Measurements from ENCODE around the gene PPP1R26.
"Not testable (repeated sequence)": the region's sequence is repeated elsewhere in the genome, so short reads cannot be mapped to it uniquely, and the experiment has no call there.

Gene PPP1R26, protein sequence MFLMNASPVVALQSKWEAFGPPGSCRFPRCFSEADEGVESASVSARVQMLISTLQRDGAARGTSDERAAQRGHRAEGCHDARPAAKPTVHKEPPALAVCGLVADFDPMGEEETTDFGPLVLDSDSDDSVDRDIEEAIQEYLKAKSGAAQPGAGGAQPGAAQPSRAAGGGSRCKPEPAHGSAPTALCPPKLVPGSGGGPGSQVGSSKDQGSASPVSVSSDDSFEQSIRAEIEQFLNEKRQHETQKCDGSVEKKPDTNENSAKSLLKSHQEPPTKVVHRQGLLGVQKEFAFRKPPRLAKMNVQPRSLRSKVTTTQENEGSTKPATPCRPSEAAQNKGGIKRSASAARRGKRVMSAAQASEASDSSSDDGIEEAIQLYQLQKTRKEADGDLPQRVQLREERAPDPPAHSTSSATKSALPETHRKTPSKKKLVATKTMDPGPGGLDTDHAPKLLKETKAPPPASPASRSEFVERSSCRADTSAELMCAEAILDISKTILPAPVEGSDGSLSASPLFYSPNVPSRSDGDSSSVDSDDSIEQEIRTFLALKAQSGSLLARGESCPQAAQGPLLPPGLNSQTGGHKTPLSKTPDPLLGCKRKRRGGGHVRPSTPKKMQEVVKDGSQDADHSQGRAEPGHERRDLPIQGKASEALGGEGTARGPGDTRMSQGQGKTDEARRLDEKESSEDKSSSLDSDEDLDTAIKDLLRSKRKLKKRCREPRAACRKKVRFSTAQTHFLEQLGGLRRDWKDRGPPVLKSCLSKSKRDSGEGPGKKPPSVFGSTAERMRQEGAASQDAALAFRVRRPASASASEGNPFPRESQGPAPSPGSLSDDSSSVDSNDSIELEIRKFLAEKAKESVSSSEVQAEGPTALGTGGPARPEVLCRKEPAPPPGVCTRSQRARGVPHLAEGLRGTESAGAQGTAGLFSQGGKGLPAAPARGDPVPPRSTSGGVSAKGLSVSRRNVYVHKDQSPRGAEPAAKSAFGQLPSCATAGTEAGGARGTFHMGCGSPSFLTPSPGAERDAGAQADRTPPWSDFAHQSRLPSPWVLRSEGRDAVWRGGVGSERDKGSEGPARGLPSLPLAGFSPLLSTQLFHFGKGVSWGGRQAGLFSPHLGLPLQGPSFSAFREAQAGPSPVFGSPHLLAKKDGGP (N-terminal part only)

DNA sequence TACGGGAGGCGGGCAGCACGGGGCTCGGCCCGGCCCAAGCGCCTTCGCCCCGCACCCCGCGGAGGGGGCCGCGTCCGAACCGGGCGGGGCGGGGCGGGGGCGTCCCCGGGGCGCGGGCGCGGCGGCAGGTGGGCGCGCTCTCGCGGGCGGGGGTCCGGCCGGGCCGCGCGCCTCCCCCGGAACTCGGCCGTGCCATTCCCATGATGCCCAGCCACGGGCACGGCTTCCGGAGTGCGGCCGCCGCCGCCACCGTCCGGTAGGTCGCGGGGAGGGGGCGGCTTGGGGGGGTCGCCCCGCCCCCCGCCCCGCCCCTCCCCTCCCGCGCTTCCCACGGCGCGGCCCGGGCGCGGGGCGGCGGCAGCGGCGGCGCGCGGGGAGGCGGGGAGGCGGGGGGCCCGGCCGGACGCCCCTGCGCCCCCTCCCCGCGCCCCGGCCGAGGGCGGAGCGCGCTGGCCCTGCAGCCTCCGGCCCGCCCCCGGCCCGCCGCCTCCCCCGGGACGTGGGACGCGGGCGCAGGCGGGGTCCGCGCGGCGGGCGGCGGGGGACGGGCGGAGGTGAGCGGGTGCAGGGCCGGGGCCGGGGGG, at the start of gene PPP1R26:
TSS of gene PPP1R26 (plus strand) at position 314 of the 584 bp plus-strand sequence. CDS start 4,729 bp downstream, outside the sequence.
- DNase-seq = peak in 1 of 2 experiments; percentile 51

DNA sequence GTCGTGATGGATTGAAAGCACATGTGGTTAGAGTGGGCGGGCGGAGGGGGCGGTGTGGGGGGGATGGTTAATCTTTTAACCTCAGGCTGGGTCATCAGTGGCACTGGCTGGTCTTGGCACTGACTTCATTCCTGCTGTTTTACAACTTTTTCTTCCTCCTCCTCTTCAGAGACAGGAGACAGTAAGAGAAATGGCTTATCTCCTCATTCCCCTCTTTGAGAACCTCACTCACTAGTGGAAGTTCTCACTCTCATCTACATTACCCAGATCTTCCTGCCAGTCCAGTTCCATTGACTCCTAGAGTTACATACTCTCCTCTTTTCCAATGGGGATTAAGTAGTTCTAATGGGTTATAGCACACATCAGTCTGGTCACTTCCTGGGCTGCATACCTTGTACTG, 42.3 kb upstream of the PPP1R26 start:
- DNase-seq = no peak

DNA sequence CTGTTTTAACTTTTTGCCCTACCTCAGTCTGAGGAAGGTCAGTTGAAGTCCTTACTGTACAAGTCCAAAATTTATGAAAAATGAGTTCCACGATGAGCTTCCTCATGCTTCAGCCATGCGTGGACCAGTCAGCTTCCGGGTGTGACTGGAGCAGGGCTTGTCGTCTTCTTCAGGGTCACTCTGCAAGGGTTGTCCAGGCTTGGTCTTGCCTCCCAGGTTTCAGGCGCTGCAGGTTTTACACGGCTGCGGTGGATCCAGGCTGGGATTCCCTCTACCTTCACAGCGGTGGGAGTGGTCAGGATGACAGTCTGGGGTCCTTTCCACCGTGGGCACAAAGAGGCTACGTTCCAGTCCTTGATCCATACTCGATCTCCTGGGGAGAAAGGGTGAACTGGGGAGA, 41.9 kb upstream of the PPP1R26 start:
- not testable (repeated sequence) for DNase-seq

DNA sequence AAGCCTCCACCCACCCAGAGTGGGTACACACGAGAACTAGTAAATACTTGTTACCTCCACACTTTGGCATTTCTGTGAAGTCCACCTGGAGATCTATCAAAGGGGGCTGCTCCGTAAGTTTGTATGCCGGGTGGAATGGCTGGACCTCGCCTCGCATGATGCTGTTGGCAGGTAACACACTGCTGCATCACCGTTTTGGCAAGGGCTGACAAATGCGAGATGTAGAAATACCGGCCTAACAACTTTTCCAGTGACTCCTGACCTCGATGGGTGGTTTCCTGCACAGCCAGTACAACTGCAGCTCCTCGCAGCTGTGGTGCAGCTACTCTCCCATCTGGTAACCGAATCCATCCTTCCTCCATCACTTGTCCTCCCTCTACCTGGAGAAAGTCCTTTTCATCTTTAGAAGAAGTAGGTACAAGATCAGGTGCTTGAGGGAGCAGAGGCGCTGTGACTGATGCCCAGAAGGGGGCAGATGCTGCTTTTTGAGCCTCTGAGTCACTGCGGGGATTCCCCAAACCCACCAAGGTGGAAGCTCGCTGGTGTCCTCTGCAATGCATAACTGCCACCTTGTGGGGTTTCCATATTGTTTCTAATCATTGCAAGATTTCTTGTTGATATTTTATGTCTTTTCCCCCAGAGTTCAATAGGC, 40.9 kb upstream of the PPP1R26 start:
- DNase-seq = not testable (repeated sequence)

GRCh38 chr9:135439514-135439913, 40.1 kb upstream of the PPP1R26 start:
- DNase-seq = not testable (repeated sequence)

DNA sequence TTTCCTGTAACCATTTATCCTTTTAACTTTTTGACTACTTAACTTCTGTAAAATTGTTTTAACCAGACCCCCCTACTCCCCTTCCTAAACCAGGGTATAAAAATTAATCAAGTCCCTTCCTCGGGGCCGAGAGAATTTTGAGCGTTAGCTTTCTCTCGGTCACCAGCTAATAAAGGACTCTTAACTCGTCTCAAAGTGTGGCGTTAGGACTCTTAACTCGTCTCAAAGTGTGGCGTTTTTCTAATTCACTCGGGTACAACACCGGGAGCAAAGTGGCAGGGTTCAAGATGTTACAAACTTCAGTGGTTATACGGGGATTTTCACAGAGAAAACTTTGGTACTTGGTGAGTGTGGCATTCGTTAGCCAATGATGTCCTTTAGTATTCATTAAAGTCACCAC, 39.7 kb upstream of the PPP1R26 start:
- no peak for DNase-seq

- DNase-seq = no peak
These were observed 39.0 kb upstream of the PPP1R26 start for GRCh38 chr9:135440620-135441019.

GRCh38 chr9:135441105-135442071, 38.2 kb upstream of the PPP1R26 start:
- not testable (repeated sequence) for DNase-seq

- no peak for DNase-seq
These were observed 37.5 kb upstream of the PPP1R26 start for GRCh38 chr9:135442075-135442474.

DNA sequence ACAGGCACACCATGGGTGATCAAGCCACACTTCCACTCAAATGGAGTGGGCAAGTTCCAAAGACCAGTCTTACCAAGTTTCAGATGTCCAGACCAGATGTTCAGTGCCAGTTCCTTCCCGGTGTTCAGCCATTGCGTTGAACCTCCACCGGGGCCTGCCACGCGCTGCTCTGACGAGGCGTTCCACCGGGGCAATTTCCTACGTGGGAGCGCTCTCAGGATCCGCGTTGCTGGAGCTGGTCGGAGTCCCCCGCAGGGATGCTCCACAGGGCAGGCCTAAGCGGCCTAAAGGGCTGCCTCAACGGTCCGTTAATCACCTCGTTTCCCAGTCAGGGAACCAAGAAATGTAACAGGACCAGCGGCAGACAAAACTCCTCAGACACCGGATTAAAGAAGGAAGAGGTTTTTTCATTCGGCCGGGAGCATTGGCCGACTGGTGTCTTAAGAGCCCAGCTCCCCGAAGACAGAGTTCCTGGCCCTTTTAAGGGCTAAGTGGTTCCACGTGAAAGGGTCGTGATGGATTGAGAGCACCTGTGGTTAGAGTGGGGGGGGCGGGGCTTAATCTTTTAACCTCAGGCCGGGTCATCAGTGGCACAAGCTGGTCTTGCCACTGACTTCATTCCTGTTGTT, 35.7 kb upstream of the PPP1R26 start:
- DNase-seq = no peak

DNA sequence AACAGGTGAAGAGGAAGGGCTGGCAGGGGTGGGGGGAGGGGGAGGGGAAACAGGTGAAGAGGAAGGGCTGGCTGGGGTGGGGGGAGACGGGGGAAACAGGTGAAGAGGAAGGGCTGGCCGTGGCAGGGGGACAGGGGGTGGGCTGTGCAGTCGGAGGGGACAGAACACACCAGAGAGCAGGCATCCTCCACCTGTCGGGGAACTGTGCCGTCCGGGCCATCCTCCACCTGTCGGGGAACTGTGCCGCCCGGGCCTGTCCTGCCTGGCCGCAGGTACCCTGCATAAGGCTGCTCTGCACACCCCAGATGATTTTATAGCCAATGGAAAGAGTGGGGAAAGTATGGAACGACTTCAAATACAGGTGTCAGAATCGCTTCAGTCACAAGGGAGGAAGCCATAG, 32.5 kb upstream of the PPP1R26 start:
- DNase-seq = no peak

DNA sequence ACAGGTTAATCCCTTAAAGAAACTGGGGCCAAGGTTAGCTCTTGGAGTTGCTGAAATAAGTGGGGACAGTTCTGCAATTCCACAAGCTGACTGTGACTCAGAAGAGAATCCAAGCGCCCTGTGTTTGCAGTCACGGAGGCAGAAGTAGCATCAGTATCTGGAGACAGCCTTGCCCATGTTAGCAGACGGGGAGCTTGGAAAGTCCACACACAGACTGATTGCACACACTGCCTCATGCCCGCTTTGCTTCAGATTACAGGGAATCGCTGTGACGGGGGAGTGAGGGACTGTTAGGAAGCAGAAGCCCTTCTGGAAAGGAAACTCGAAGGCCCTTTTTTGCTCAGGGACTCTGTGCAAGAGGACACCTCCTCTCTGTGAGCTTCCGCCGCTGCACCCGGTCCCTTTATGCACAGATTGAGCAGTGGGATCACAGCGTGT, 30.9 kb upstream of the PPP1R26 start:
- DNase-seq = no peak

GRCh38 chr9:135449532-135449931, 30.1 kb upstream of the PPP1R26 start:
- not testable (repeated sequence) for DNase-seq

- no peak for DNase-seq
These were observed 28.6 kb upstream of the PPP1R26 start for GRCh38 chr9:135450956-135451355.

DNA sequence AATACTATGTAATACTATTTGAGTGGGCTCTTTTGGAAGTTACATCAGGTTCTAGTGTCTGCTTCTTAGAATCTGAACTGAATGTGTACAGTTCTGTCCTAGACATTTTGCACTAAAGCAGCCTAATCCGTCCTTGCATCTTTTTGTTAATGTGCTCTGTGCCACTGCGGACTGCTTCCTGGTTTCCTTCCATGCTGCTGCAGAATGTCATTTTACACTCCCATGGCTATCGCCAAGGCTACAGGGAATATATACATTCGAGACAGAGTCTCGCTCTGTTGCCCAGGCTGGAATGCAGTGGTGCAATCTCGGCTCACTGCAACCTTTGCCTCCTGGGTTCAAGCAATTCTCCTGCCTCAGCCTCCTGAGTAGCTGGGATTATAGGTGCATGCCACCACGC, 27.7 kb upstream of the PPP1R26 start:
- DNase-seq = not testable (repeated sequence)

DNA sequence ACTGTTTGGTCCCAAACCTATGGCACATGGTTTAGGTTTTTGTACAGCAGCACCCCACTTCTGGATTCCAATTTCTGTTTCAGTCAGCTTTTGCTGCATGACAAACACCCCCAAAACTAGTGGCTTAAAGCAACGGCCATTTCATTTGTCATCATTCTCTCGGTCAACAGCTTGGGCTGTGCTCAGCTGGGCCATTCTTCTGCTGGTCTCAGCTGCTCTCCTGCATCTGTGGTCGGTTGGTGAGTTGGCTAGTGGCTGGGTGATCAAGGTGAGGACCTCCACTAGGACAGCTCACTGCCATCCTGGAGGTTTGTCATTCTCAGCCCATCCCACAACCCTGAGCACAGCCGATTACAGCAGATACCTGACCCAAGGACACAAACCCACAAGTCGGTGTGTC, 24.8 kb upstream of the PPP1R26 start:
- no peak for DNase-seq

- DNase-seq = no peak
These were observed 24.1 kb upstream of the PPP1R26 start for GRCh38 chr9:135455401-135456030.

- no peak for DNase-seq
These were observed 23.0 kb upstream of the PPP1R26 start for GRCh38 chr9:135456436-135457104.

- not testable (repeated sequence) for DNase-seq
These were observed 21.1 kb upstream of the PPP1R26 start for GRCh38 chr9:135458478-135458877.

Data from NCI-H526 (cell line).